Spinal cord (tissue), 10 donors: ENCODE measurements around the gene FBXO44. TPM values are rescaled to one million over a fixed set of nuclear protein-coding genes. Genes with fewer than 3 reads are reported as not detected.

ENCODE experiments used
- DNase-seq, 6 donors: peaks; one replicate each; pipeline versions ENCODE4 v3.0.0 to v3.0.0-alpha.2; 2013 to 2015; ENCODE audit warnings: low spot score in 6 of 6, low read depth in 4 of 6
- H3K27ac ChIP-seq: one replicate; pipeline ENCODE4 v1.5.1; 2013; ENCODE audit warnings: low read depth, low read length, control low read depth
- H3K27me3 ChIP-seq: one replicate; pipeline ENCODE4 v1.6.1; 2013; ENCODE audit warnings: low read length; ENCODE audit not compliant: control insufficient read depth, insufficient read depth
- H3K36me3 ChIP-seq: one replicate; pipeline ENCODE4 v1.6.1; 2013; ENCODE audit warnings: low read length; ENCODE audit not compliant: control insufficient read depth, insufficient read depth
- H3K4me1 ChIP-seq: one replicate; pipeline ENCODE4 v1.6.1; 2013; ENCODE audit warnings: low read length; ENCODE audit not compliant: control insufficient read depth, insufficient read depth
- H3K4me3 ChIP-seq: one replicate; pipeline ENCODE4 v1.5.1; 2013; ENCODE audit warnings: low read depth, low read length, control low read depth
- H3K9me3 ChIP-seq: one replicate; pipeline ENCODE4 v1.6.1; 2013; ENCODE audit warnings: low read length; ENCODE audit not compliant: control insufficient read depth, insufficient read depth
- WGBS: methylation state at CpG from one replicate; pipeline ENCODE4 v1.1.5; 2013; ENCODE audit warnings: missing lambda C conversion rate; ENCODE audit not compliant: insufficient coverage; 5-methylcytosine and 5-hydroxymethylcytosine counted together
- polyA plus RNA-seq, 2 donors: library from polyadenylated mRNA; unstranded; fragments of 120-200 nt; gene quantifications; one replicate each; pipeline ENCODE4 v1.2.1, GENCODE V29; 2013; ENCODE audit not compliant: insufficient read length in 2 of 2
- total RNA-seq, 2 donors: library from RNA; depleted of rRNA in 1 of 2; stranded (reverse); fragments of 120-200 nt in 1 of 2; fragments of >200 nt in 1 of 2; gene quantifications; one replicate each; pipeline versions ENCODE4 v1.2.3 to v1.2.4, GENCODE V29; 2013 to 2014
- donor health status: healthy.

Gene FBXO44
- total and polyA plus RNA-seq, 4 donors: 33.3 to 136 (median 79.6) TPM

DNA sequence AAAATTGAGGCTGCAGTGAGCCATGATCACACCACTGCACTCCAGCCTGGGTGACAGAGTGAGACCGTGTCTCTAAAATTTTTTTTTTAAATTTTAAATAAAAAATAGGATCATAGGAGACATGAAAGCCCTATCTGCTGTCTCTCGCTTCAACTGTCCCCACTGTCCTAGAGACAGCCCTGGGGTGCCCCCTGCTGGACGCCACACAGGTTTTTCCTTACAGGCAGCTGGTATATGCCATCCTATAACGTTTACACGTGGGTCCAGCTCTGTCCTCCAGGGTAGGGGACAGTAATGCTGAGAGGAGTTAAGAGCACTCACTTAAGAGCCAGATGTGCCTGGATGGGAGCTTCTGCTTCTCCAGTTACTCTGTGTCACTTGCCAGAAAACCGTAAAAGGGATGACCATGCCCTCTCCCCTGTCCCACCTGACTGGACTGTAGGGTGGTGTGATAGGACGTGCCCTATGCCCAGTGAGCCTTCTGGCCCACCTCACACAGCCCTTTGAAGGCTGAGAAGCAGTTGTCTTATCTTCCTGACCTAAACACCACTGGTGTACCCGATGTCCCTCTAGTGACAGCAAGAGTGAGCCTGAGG is 8.9 kb upstream of the FBXO44 start:
- Histone ChIP-seq H3K27me3 (peaks cover 15% of the 10 kb centered on the region), H3K4me3 (no peak overlapping the region), H3K4me1 (peaks cover 51% of the 10 kb centered on the region), H3K27ac (no peak overlapping the region), H3K36me3 (peaks cover 26% of the 10 kb centered on the region), H3K9me3 (no peaks in the 10 kb centered on the region)
- 52% methylated on average over 5 of the region's 8 CpGs for WGBS
- peak in 5 of 6 donors; percentile 70 to 95 (median 84) for DNase-seq

DNA sequence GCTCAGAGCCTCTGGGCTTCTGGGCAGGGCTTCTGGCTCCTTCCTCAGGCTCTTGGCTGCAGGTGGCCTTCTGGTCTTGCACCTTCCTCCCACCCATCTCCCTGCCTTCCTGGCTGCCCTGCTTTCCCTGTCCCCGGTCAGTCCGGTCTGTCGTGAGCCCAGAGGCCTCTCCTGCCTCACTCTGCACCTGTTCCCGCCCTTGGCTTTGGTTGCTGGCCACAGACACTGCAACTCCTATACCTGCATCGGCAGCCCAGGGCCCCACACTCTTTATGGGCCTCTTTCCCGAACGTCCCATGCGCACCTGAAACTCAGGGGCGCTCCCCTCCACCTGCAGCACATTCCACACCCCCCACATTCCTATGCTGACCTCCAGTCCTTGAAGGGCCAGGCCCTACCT is 8.4 kb upstream of the FBXO44 start:
- no peak for DNase-seq
- H3K27ac ChIP-seq: no peak overlapping the region
- WGBS: 95% methylated on average over 9 of the region's 9 CpGs
- H3K4me3 ChIP-seq: no peak overlapping the region
- peaks cover 19% of the 10 kb centered on the region for H3K27me3 ChIP-seq
- peaks cover 26% of the 10 kb centered on the region for H3K36me3 ChIP-seq
- peaks cover 52% of the 10 kb centered on the region for H3K4me1 ChIP-seq
- H3K9me3 ChIP-seq: no peaks in the 10 kb centered on the region

DNA sequence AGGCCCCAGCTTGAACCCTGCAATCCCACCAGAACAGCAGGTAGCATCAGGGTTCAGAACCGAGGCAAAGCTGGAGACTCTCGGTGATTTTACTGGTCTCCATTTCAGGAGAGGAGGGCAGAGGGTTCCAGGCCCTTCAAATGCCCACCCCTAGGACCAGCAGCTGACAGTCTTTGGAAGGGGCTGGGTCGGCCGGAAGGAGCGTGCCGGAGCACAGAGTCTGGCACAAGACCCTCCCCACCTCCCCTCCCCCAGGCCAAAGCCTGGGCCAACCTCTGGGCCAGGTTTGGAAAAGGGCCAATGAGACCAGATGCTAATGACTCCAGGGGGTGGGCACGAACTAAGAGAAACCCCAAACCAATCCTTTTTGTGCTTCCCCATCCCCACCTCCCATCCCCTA is 7.3 kb upstream of the FBXO44 start:
- DNase-seq: no peak
- Histone ChIP-seq H3K27me3 (peaks cover 19% of the 10 kb centered on the region), H3K4me1 (peaks cover 47% of the 10 kb centered on the region), H3K36me3 (peaks cover 26% of the 10 kb centered on the region), H3K27ac (peak overlapping the region; percentile 22), H3K9me3 (no peaks in the 10 kb centered on the region), H3K4me3 (no peak overlapping the region)
- WGBS: 75% methylated on average over 2 of the region's 7 CpGs

DNA sequence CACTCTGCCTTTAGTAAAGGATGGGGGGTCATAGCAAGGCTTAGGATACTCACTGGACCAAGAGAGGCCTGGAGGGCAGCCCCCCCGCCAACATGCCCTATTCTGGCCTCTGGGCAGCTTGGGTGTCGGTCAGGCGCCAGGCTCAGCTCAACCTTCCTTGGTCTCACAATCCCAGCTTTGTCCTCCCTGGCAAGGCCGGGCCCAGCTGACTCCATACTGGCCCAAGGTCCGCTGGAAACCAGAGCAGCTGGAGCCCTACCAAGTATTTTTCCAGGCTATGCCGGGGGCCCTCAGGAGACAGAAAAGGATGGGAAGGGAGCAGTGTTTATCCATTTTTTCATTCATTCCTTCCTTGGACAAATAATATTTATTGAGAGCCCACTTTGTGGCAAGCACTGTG is 6.6 kb upstream of the FBXO44 start:
- Histone ChIP-seq H3K4me3 (no peak overlapping the region), H3K27me3 (peaks cover 19% of the 10 kb centered on the region), H3K36me3 (peaks cover 26% of the 10 kb centered on the region), H3K4me1 (peaks cover 54% of the 10 kb centered on the region), H3K27ac (peak overlapping the region; percentile 22), H3K9me3 (no peaks in the 10 kb centered on the region)
- DNase-seq: peak in 2 of 6 donors; percentile 23 to 82
- WGBS: 72% methylated on average over 3 of the region's 6 CpGs

DNA sequence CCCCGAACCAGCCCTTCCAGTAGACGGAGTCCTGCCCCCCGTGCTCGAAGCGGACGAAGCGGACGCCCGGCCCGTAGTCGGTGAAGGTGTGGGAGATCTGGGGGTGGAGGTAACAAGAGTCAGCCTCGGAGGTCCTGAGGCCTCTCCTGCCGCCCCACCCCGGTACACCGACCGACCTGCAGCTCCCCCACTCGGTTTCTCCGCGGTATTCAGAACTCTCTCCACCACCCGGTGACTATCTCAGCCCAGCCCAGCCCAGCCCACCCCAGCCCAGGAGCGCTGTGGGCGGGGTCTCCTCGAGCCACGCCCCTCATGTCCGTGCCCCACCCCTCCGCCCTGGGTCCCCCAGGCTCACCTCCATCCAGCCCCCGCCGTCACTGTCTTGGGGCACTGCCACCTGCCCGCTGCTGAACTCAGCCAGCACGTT is 5.9 kb upstream of the FBXO44 start:
- no peaks in the 10 kb centered on the region for H3K9me3 ChIP-seq
- peaks cover 26% of the 10 kb centered on the region for H3K36me3 ChIP-seq
- WGBS: 23% methylated on average over 23 of the region's 30 CpGs
- H3K27me3 ChIP-seq: peaks cover 19% of the 10 kb centered on the region
- H3K27ac ChIP-seq: peak overlapping the region; percentile 22
- H3K4me1 ChIP-seq: peaks cover 60% of the 10 kb centered on the region
- DNase-seq: no peak
- no peak overlapping the region for H3K4me3 ChIP-seq

DNA sequence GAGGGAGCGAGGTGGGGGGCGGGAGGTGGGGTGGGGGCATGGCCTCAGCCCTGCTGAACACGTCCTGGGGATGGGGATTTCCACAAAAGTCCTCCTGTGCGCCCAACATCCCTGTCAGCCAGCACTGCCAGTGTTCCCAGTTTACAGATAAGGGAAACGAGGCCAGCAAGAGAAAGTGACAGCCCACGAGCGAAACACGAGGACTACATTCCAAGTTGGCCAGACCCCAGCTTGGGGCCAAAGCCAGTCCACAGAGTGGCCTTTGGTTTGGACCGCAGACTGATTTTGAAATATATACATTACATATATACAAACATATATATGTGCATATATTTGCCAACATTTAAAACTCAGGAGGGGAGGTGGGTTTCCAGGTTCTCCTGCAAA is 5.4 kb upstream of the FBXO44 start:
- 65% methylated on average over 5 of the region's 9 CpGs for WGBS
- Histone ChIP-seq H3K27me3 (peaks cover 19% of the 10 kb centered on the region), H3K36me3 (peaks cover 26% of the 10 kb centered on the region), H3K27ac (no peak overlapping the region), H3K4me1 (peaks cover 64% of the 10 kb centered on the region), H3K9me3 (no peaks in the 10 kb centered on the region), H3K4me3 (no peak overlapping the region)
- DNase-seq: no peak

DNA sequence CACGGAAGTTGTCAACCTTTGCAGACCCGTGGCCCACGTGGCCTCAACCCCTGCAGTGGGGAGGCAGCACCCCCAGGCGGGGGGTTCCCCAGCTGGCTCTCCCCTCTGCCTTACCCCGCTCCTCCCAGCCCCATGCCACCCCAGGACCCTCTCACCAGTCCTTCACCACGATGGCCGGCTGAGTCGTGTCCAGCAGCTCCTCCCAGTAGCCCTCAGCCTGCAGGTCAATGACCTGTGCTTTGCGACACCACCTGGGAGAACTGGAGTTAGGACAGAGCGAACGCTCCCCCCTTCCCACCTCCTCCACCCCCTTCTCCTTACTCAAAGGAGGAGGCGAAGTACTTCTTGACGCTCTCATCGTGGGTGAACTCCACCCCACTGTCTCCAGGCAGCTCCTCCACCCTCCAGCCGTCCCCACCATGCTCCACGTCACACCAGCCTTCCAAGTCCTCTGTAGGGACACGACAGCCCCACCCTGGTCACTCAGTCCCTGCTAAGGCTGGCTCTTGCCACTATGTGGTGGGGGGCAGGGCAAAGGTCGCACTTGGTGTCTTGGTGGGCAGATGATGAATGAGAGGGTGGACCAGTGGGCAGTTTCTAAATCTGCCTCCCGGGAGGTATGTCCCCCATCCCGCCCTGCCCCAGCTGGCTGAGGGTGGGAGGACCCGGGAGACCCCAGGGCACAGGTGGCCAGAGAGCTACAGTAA is 4.9 kb upstream of the FBXO44 start:
- peaks cover 26% of the 10 kb centered on the region for H3K36me3 ChIP-seq
- peaks cover 19% of the 10 kb centered on the region for H3K27me3 ChIP-seq
- no peaks in the 10 kb centered on the region for H3K9me3 ChIP-seq
- H3K4me1 ChIP-seq: peaks cover 67% of the 10 kb centered on the region
- no peak for DNase-seq
- no peak overlapping the region for H3K27ac ChIP-seq
- H3K4me3 ChIP-seq: no peak overlapping the region
- WGBS: 44% methylated on average over 19 of the region's 21 CpGs

DNA sequence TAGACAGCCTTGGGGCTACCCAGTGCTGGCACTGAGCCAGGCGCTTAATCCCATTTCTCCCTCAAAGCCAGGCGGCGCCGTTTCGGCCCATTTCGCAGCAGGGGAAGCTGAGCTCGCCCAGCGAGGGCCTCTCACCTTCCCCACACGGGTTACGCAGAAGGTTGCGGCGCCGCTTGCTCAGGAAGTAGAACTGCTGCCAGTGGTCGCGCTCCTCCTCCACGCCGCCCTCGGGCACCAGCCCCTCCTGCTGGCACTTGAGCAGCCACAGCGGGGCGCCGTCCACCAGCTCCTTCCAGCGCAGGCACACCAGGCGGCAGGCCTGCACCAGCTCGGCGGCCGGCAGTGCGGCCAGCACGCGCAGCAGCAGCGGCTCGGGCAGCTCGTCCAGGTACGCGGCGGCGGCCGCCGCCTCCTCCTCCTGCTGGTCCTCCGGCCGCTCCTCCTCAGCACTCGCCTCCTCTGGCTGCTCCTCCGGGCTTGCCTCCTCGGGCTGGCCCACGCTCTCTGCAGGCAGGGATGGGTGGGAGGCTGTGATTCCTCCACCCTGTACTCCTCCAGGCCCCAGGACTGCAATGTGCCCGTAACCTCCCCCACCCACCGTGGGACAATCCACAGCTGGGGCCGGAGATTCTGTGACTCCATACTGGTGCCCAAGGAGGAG is 4.2 kb upstream of the FBXO44 start:
- Histone ChIP-seq H3K27me3 (peaks cover 19% of the 10 kb centered on the region), H3K9me3 (no peaks in the 10 kb centered on the region), H3K4me3 (no peak overlapping the region), H3K27ac (no peak overlapping the region), H3K4me1 (peaks cover 71% of the 10 kb centered on the region), H3K36me3 (peaks cover 26% of the 10 kb centered on the region)
- DNase-seq: peak in 2 of 6 donors; percentile 65 to 70
- 13% methylated on average over 36 of the region's 47 CpGs for WGBS

DNA sequence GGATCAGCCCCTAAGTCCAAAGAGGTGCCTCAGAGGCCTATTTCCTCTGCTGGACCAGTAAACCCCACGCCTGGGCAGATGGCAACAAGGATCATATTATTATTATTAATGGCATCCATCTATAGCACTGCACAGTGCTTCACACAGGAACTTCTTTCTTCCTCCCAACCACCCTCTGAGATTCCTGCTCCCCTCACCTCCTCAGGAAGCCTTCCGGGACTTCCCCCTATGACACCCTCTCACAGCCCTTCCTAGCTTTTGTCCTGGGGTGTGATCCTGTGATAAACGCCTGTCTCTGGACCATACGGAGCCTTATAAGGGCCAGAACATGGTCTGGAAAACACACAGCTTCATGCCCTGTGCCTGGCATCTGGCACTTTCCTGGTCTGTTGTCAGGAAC is 3.7 kb upstream of the FBXO44 start:
- Histone ChIP-seq H3K27me3 (peaks cover 19% of the 10 kb centered on the region), H3K36me3 (peaks cover 31% of the 10 kb centered on the region), H3K9me3 (no peaks in the 10 kb centered on the region), H3K27ac (no peak overlapping the region), H3K4me3 (no peak overlapping the region), H3K4me1 (peaks cover 75% of the 10 kb centered on the region)
- no peak for DNase-seq
- WGBS: 80% methylated on average over 3 of the region's 4 CpGs
